GM23248 (cell line): ENCODE measurements around the gene HIGD2A.

Experiments
- EZH2 ChIP-seq: fragments of 200-600 bp; sonication (generic); IDR thresholded peaks from 2 replicates; pipeline ENCODE4 v1.6.1; 2018; ENCODE audit warnings: antibody characterized with exemption, mild to moderate bottlenecking; ENCODE audit not compliant: insufficient read depth, poor library complexity, severe bottlenecking
- EZH2phosphoT487 ChIP-seq: fragments of 200-600 bp; sonication (generic); IDR thresholded peaks from 2 replicates; pipeline ENCODE4 v1.6.1; 2018; ENCODE audit warnings: antibody characterized with exemption, moderate library complexity, mild to moderate bottlenecking, low read depth; ENCODE audit not compliant: insufficient read depth

GRCh38 chr5:176410486-176411180 lies 22.1 kb downstream of the HIGD2A start:
- TF ChIP-seq EZH2phosphoT487, result no peak
- no peak for TF ChIP-seq EZH2
